ENCODE results near the gene SREBF1.
A peak's percentile ranks its signal among the peaks of the same experiment; 100 is the strongest.

The SREBF1 gene

DNA sequence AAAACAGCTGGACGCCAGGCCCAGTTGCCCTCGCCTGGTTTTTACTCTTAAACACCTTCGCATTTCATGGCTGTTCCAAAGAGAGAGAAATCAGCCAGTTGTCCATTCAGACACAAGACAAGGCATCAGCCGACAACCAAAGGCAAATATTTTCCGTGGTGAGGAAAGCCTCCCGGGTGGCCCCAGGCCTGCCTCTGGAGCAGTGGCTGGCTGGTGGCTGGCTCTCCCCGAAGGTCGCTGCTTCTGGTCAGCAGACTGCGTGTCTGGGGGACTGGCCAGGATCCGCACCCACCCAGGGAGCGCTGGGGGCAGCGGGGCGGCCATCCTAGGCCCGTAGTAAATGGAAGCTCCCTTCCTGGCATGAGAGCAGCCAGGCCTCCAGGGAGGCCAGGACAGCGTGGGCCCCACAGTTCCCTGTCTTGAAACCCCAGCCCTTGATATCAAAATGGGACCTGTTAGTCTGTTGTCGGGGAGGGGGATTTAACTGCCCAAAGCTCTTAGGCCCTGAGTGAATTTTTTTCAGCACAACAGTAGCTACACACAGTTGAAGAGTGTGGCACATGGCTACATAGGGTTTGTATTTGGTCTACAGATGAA, 57.7 kb downstream of the SREBF1 start:
- H3K27ac Mint-ChIP-seq: no peak overlapping the region

GRCh38 chr17:17778308-17779014, 58.3 kb downstream of the SREBF1 start:
- CTCF ChIA-PET: interaction anchor here (1.8 to 2.0 kb wide), 2 partner anchors 16 to 83 kb away, joined by 4 to 5 read pairs; no protein-coding TSS in a partner anchor
- no peak overlapping the region for H3K4me3 Mint-ChIP-seq
- peaks cover 34% of the 10 kb centered on the region for H3K27me3 Mint-ChIP-seq
- no peaks in the 10 kb centered on the region for H3K36me3 Mint-ChIP-seq
- H3K4me1 Mint-ChIP-seq: peaks cover 4% of the 10 kb centered on the region
- no peak for DNase-seq
- no peaks in the 10 kb centered on the region for H3K9me3 Mint-ChIP-seq
- H3K27ac Mint-ChIP-seq: no peak overlapping the region

More for the DNA sequence above, 57.7 kb downstream of the SREBF1 start:
- Mint-ChIP-seq H3K36me3 (no peaks in the 10 kb centered on the region), H3K4me3 (no peak overlapping the region), H3K27me3 (peaks cover 41% of the 10 kb centered on the region), H3K4me1 (peaks cover 9% of the 10 kb centered on the region), H3K9me3 (no peaks in the 10 kb centered on the region)
- DNase-seq: no peak
- CTCF ChIA-PET: interaction anchor here (1.8 kb wide), 1 partner anchor 83 kb away, joined by 4 read pairs; no protein-coding TSS in a partner anchor

DNA sequence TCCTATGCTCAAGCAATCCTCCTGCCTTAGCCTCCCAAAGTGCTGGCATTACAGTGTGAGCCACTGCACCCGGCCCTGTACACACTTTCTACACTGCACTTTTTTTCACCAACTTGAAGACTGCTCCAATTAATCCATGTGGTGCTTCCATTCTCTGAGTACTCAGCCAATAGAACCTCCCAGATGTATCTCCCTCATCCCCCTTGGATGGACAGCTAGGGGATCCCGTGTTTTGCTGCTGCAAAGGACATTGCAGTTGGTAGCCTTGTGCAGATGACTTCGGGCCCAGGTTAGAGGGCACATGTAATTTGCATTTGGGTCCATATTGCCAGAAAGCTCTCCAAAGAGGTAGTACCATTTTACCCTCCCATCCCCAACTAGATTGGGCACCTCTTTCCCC, 59.9 kb downstream of the SREBF1 start:
- H3K36me3 Mint-ChIP-seq: no peaks in the 10 kb centered on the region
- H3K9me3 Mint-ChIP-seq: no peaks in the 10 kb centered on the region
- H3K27ac Mint-ChIP-seq: no peak overlapping the region
- peaks cover 4% of the 10 kb centered on the region for H3K4me1 Mint-ChIP-seq
- H3K27me3 Mint-ChIP-seq: peaks cover 21% of the 10 kb centered on the region
- CTCF ChIA-PET: interaction anchor here (2.0 kb wide), 1 partner anchor 14 kb away, joined by 5 read pairs; no protein-coding TSS in a partner anchor
- no peak for DNase-seq
- no peak overlapping the region for H3K4me3 Mint-ChIP-seq

DNA sequence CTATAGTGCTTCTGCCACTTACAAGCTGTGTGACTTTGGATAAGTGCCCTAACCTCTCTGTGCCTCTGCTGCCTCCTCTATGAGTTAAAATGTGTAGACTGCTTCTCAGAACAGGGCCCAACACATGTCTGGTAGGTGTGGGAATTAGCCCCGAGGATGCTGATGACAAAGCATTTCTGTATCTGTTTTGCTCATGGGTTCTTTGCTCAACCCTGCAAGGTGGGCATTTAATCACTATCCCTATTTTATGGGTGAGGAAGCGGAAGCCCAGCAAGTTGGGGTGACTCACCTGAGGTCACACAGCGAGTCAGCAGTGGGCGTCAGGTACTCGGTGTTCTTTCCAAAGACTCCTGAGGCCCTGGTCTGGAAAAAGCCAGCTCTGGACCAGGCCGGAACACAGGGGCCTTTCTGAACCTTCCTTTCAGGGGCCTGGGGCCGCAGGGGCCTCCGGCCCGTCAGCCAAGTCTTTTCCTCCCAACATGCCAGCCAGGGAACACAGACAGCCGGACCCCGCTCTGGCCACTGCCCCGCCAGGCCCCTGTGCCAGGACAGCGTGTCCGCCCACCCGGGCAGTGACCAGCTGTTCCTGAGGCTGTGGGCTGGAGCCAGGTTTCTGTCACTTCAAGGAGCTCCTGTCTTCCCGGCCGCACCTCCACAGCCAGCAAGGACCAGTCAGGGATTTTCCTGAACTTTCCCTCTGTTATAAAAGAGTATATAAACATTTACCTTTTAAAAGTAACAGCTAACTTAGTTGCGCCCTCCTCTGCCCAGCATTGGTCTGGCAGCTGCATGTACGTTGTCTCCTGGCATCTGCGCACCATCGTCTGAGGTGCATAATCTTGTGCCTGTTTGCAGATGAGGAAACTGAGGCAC, 62.5 kb downstream of the SREBF1 start:
- Mint-ChIP-seq H3K4me1 (no peaks in the 10 kb centered on the region), H3K9me3 (no peaks in the 10 kb centered on the region), H3K27me3 (no peaks in the 10 kb centered on the region), H3K4me3 (no peak overlapping the region), H3K27ac (no peak overlapping the region), H3K36me3 (no peaks in the 10 kb centered on the region)
- DNase-seq: no peak
- CTCF ChIA-PET: interaction anchor here (0.9 to 1.4 kb wide), 5 partner anchors 11 to 94 kb away, joined by 3 to 4 read pairs (median 3); no protein-coding TSS in a partner anchor

DNA sequence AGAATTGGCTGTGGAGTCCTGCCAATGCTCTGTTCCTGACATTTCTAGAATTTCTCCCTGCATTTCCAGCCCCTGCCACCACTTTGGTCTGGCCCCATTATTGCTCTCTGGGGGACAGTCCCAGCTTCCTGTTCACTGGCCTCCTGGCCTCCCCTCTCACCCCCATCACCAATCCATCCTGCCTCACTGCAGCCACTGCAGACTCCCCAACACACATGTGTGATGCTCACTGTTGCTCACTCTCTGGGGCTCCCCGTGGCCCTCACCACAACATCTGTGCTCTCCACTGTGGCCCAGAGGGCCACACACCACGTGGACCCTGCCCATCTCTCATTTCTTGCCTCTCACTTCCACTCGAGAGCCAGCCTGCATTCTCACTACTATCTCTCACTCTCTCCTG, 64.6 kb downstream of the SREBF1 start:
- Mint-ChIP-seq H3K27me3 (no peaks in the 10 kb centered on the region), H3K4me1 (no peaks in the 10 kb centered on the region), H3K27ac (peak overlapping the region; percentile 42), H3K4me3 (no peak overlapping the region), H3K36me3 (no peaks in the 10 kb centered on the region), H3K9me3 (no peaks in the 10 kb centered on the region)
- CTCF ChIA-PET: no interaction called here
- no peak for DNase-seq

DNA sequence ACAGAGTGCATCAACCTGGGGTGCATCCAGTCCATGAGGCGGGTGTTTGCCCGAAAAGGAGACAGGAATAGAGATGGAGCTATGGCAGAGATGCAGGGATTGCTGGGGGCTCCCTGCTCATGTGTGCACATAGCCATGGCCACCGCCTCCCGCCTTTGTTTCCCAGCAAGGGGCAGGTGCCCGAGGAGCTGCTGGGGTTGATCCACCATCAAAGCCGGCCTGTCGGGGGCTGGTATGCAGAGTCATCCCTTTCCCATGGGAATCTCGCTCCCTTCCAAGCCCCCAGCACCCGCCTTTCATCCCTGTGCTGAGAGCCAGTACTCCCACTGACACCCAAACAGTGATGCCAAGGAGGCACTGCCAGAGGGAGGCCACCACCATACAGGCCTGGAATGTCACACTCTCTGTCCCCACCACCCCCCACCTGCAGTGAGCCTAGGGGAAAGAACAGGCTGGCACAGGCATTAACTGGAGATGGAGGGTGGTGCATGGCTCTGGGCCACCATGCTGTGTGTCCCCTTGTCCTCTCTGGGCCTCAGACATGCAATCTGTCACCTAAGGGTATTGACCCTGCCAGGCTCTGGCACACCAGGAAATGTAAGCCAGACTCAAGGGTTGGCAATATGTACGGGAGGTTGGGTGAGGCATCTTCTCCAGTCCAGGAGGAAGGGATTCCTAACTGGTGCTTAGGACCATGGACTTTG, 65.1 kb downstream of the SREBF1 start:
- Mint-ChIP-seq H3K36me3 (no peaks in the 10 kb centered on the region), H3K4me1 (no peaks in the 10 kb centered on the region), H3K27me3 (no peaks in the 10 kb centered on the region), H3K9me3 (no peaks in the 10 kb centered on the region), H3K27ac (no peak overlapping the region), H3K4me3 (no peak overlapping the region)
- CTCF ChIA-PET: interaction anchor here (0.9 kb wide), 1 partner anchor 10 kb away, joined by 4 read pairs; no protein-coding TSS in a partner anchor
- DNase-seq: no peak

DNA sequence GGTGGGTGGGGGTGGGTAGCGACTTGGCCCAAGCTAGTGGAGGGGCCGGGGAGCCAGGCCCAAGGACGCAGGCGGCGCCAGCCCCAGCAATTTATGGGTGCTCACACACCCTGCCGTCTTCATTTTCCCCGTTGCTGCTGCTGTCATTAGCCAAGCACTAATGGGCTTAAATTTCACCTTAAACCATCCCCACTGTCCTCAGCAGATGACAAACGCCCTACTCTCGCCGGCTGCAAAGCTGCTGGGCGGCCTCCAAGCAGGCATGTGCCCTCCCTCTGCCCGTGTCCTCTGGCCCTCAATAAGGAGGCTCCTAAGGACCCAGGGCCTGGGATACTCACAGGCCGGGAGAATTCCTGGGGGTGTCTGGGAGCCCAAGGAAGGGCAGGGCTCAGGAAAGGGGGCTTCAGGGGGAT, 66.1 kb downstream of the SREBF1 start:
- no peak overlapping the region for H3K4me3 Mint-ChIP-seq
- no peaks in the 10 kb centered on the region for H3K9me3 Mint-ChIP-seq
- CTCF ChIA-PET: interaction anchor here (0.7 kb wide), 1 partner anchor 236 kb away, joined by 4 read pairs; no protein-coding TSS in a partner anchor
- peaks cover 8% of the 10 kb centered on the region for H3K4me1 Mint-ChIP-seq
- H3K27ac Mint-ChIP-seq: no peak overlapping the region
- no peaks in the 10 kb centered on the region for H3K36me3 Mint-ChIP-seq
- H3K27me3 Mint-ChIP-seq: no peaks in the 10 kb centered on the region
- DNase-seq: no peak

DNA sequence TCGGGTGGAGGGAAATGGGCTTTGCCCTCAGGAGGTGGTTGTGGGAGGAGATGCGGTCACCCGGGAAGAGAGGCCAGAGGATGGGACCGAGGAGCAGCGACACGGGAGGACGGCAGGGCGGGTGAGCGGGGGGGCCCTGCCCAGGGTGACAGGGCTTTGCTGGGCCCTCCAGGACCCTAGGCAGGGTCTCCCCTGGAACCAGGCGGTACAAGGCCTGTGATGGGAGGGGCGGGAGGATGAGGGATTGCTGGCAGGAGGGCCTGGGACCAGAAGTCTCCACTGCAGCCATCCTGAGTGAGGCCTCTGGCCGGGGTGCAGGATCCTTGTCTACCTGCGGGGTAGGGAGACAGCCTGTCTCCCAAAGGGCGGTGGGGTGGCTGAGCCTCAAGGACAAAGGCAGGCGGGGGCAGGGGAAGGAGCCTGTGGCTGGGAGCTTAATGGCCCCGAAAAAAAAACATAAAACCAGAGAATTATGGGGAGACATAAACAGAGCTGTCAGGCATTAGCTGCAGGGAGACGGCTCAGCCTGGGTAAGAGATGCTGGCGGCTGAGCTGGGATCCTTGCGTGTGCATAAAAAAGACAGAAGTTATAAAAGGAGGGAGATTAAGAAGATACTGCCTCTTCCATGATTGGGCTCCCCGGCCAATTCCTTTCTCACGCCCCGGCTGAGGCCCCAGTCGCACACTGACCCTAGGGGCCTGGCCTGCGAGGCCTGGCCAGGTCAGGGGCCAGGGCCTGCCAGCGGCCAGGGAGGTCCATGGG, 66.7 kb downstream of the SREBF1 start:
- no peak for DNase-seq
- CTCF ChIA-PET: interaction anchor here (0.7 kb wide), 1 partner anchor 236 kb away, joined by 4 read pairs; no protein-coding TSS in a partner anchor
- H3K27ac Mint-ChIP-seq: no peak overlapping the region
- peaks cover 3% of the 10 kb centered on the region for H3K36me3 Mint-ChIP-seq
- H3K4me3 Mint-ChIP-seq: no peak overlapping the region
- H3K9me3 Mint-ChIP-seq: no peaks in the 10 kb centered on the region
- H3K27me3 Mint-ChIP-seq: no peaks in the 10 kb centered on the region
- peaks cover 13% of the 10 kb centered on the region for H3K4me1 Mint-ChIP-seq

DNA sequence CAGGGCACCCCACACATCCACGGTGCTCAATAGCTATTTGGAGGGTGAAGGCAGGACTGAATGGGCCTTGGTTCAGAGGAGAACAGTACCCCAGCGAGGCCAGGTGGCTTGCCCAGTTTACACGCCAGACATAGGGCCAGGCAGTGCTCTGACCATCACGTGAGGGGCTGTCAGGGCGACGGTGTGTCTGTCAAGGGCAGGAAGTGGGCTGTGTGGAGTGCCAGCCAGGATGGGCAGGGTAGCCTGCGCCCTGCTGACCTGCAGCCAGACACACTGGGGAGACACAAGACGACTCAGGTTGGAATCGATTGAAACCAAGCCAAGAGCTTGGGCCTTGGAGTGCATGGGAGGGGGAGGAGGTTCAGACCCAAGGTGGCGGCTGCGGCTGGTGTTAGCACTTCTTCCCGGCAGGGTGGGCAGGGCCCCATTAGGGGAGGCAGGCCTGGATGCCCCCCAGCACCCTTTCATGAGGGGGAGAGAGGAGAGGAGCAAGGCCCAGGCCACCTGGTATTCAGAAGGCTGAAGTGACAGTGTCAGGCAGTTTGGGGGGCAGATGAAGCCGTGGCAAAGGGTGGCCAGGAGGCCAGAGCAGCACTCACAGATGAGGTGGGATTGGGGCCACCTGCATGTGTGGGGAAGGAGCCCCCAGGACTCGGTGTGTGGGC, 68.2 kb downstream of the SREBF1 start:
- H3K27me3 Mint-ChIP-seq: no peaks in the 10 kb centered on the region
- no peak overlapping the region for H3K27ac Mint-ChIP-seq
- peaks cover 4% of the 10 kb centered on the region for H3K36me3 Mint-ChIP-seq
- H3K9me3 Mint-ChIP-seq: no peaks in the 10 kb centered on the region
- CTCF ChIA-PET: no interaction called here
- no peak for DNase-seq
- H3K4me1 Mint-ChIP-seq: peaks cover 22% of the 10 kb centered on the region
- H3K4me3 Mint-ChIP-seq: no peak overlapping the region

GRCh38 chr17:17767887-17768418, 68.8 kb downstream of the SREBF1 start:
- CTCF ChIA-PET: no interaction called here
- Mint-ChIP-seq H3K27me3 (no peaks in the 10 kb centered on the region), H3K9me3 (no peaks in the 10 kb centered on the region), H3K4me1 (peaks cover 23% of the 10 kb centered on the region), H3K4me3 (no peak overlapping the region), H3K36me3 (peaks cover 4% of the 10 kb centered on the region), H3K27ac (no peak overlapping the region)
- DNase-seq: no peak

GRCh38 chr17:17767154-17767869, 69.5 kb downstream of the SREBF1 start:
- Mint-ChIP-seq H3K4me3 (no peak overlapping the region), H3K36me3 (peaks cover 4% of the 10 kb centered on the region), H3K27me3 (no peaks in the 10 kb centered on the region), H3K9me3 (no peaks in the 10 kb centered on the region), H3K4me1 (peaks cover 23% of the 10 kb centered on the region), H3K27ac (no peak overlapping the region)
- no peak for DNase-seq
- CTCF ChIA-PET: no interaction called here

DNA sequence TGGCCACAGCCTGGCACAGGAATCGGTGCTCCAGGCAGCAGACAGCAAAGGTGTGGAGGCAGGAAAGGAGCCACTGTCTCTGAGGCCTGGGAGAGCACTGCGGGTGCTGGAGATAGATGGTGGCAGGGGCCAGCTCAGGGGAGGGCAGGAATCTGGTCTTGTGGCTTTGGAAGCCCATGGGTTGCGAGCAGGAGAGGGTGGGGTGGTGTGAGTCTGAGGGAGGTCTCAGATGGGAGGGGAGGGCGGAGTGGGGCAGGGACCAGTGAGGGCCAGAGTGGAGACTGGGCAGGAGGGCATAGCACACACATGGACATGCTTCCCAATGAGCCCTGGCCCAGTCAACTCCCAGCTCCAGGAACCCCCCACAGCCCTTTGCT, 70.1 kb downstream of the SREBF1 start:
- no peaks in the 10 kb centered on the region for H3K9me3 Mint-ChIP-seq
- no peaks in the 10 kb centered on the region for H3K27me3 Mint-ChIP-seq
- H3K27ac Mint-ChIP-seq: no peak overlapping the region
- no peak for DNase-seq
- H3K36me3 Mint-ChIP-seq: peaks cover 4% of the 10 kb centered on the region
- H3K4me3 Mint-ChIP-seq: no peak overlapping the region
- CTCF ChIA-PET: no interaction called here
- peaks cover 23% of the 10 kb centered on the region for H3K4me1 Mint-ChIP-seq

Data from activated naive CD4-positive, alpha-beta T cell treated with anti-CD3 and anti-CD28 coated beads, Interleukin-2, amount 10 ng/mL, durations not matched to agents 7 days and 5 days (primary cell).